Measurements from ENCODE around the gene GID8.

Gene GID8

DNA sequence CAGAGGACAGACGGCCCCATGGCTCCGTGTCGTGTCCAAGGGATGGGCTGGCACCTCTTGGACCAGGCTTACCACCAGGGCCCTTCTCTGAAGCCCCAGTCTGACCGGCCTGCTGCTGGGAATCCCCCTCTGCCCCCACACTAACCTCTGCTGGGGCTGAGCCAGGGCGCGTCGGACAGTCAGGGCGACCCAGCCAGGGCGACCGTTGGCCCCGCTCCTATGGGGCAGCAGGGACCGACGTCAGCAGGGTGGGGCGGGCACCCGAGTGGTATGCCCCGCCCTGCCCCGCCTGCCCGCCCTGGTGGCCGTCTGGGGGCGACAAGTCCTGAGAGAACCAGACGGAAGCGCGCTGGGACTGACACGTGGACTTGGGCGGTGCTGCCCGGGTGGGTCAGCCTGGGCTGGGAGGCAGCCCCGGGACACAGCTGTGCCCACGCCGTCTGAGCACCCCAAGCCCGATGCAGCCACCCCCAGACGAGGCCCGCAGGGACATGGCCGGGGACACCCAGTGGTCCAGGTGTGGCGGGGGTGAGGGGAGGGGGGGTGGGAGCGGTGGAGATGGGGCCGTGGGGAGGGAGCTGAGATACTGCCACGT, 14.5 kb downstream of the GID8 start, which contains the start of gene SLC17A9:
TSS of gene SLC17A9 (plus strand) at position 337 of the 595 bp plus-strand sequence. CDS start at position 459, 122 bp downstream.
- Histone ChIP-seq H4K8ac (ENCODE audit: low read length) (peak within 1 kb of the TSS; percentile 92), H2AFZ (ENCODE audit: low read depth, low read length) (peak within 1 kb of the TSS; percentile 46), H3K27ac (ENCODE audit: low read length, poor library complexity, severe bottlenecking) (peak within 1 kb of the TSS; percentile 27), H2BK120ac (ENCODE audit: low read depth, low read length) (peak within 1 kb of the TSS; percentile 87), H3K4me1 (ENCODE audit: control insufficient read depth, insufficient read depth, low read depth, low read length) (peaks cover 23% of the 10 kb centered on the region), H3K36me3 (ENCODE audit: control insufficient read depth in 1 of 2, insufficient read depth in 2 of 2, low read depth in 1 of 2, low read length in 2 of 2) (peaks cover 35 to 37% of the 10 kb centered on the region in 2 experiments), H3K4ac (ENCODE audit: low read depth in 1 of 2, low read length in 2 of 2) (peak within 1 kb of the TSS; percentile 81 to 90), H3K9me3 (ENCODE audit: control insufficient read depth, low read length) (peaks cover 6% of the 10 kb centered on the region), H3K14ac (ENCODE audit: low read length in 2 of 2) (peak within 1 kb of the TSS in 1 of 2 experiments; percentile 94), H3K79me1 (replicated peaks; ENCODE audit: low read length, poor library complexity, severe bottlenecking) (peaks cover 18% of the 10 kb centered on the region), H2AK5ac (ENCODE audit: low read length, severe bottlenecking) (peak within 1 kb of the TSS; percentile 65), H3K23ac (ENCODE audit: low read length in 2 of 2) (peak within 1 kb of the TSS in 1 of 2 experiments; percentile 83), H3K4me3 (ENCODE audit: insufficient read depth in 1 of 2, low read depth in 1 of 2, low read length in 2 of 2) (peak within 1 kb of the TSS; percentile 30 to 66), H2BK5ac (ENCODE audit: low read depth, low read length, poor library complexity, severe bottlenecking) (no peak within 1 kb of the TSS), H2BK12ac (ENCODE audit: low read length in 2 of 2) (peak within 1 kb of the TSS; percentile 28 to 96), H3K4me2 (ENCODE audit: low read length, poor library complexity, severe bottlenecking) (peak within 1 kb of the TSS; percentile 42), H2BK15ac (ENCODE audit: low read depth, poor library complexity, severe bottlenecking) (peak within 1 kb of the TSS; percentile 91), H3K27me3 (ENCODE audit: control insufficient read depth in 1 of 2, insufficient read depth in 1 of 2, low read length in 2 of 2) (no peaks in the 10 kb centered on the region), H3K9ac (ENCODE audit: low read length) (peak within 1 kb of the TSS; percentile 76), H3K18ac (ENCODE audit: low read depth in 1 of 2, low read length in 2 of 2) (peak within 1 kb of the TSS; percentile 61 to 95), H4K91ac (ENCODE audit: low read length) (peak within 1 kb of the TSS; percentile 97)
- DNase-seq, result peak; percentile 74
- WGBS, result 23% methylated on average over 31 of the region's 37 CpGs

DNA sequence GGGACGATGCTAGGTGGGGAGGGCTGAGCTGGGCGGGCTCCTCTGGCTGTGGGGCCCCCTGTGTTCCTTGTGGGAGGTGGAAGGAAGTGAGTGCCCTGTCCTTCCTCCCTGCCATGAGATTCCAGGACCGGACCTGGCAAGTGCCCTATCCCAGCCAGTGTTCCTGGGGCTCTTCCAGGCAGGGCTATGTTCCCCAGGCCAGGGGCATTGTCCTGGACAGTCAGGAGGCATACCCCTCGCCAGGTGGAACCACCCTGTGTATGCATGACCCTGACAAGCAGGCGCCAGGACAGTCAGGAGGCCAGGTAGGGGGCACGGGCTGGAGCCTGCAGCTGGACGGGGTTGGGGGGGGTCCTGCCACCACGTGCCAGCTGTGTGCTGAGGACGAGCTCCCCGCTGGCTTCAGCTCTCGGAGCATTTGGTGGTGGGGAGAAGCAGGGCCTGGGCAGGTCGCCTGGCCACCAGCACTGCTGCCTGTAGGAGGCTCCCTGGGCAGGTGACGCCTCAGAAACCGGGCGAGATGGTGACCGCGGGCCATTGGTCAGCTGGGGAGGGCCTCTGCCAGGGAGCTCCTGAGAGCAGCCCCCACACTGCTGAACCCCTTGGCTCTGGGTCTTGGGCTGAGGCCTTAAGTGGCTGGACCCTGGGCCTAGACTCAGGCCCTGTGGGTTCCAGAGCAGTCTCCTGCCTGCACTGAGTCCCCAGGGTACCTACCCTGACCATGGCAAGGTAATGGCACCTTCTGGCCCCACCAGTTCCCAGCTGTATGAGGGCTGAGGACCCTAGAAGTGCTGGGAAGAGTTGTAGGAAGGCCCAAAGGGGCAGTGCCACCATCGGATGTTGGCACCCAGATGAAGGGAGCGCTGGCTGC, 15.3 kb downstream of the GID8 start:
- H3K4me2 ChIP-seq (ENCODE audit: low read length, poor library complexity, severe bottlenecking), result peak overlapping the region; percentile 42
- peaks cover 32 to 38% of the 10 kb centered on the region in 2 experiments for H3K36me3 ChIP-seq (ENCODE audit: control insufficient read depth in 1 of 2, insufficient read depth in 2 of 2, low read depth in 1 of 2, low read length in 2 of 2)
- H3K4ac ChIP-seq (ENCODE audit: low read depth in 1 of 2, low read length in 2 of 2), result peak overlapping the region; percentile 81 to 90
- H3K4me3 ChIP-seq (ENCODE audit: insufficient read depth in 1 of 2, low read depth in 1 of 2, low read length in 2 of 2), result peak overlapping the region in 1 of 2 experiments; percentile 66
- peak overlapping the region; percentile 65 for H2AK5ac ChIP-seq (ENCODE audit: low read length, severe bottlenecking)
- H2BK5ac ChIP-seq (ENCODE audit: low read depth, low read length, poor library complexity, severe bottlenecking), result no peak overlapping the region
- no peaks in the 10 kb centered on the region for H3K27me3 ChIP-seq (ENCODE audit: control insufficient read depth in 1 of 2, insufficient read depth in 1 of 2, low read length in 2 of 2)
- H2BK120ac ChIP-seq (ENCODE audit: low read depth, low read length), result peak overlapping the region; percentile 87
- 79% methylated on average over 18 of the region's 19 CpGs for WGBS
- peak overlapping the region in 1 of 2 experiments; percentile 83 for H3K23ac ChIP-seq (ENCODE audit: low read length in 2 of 2)
- peak overlapping the region in 1 of 2 experiments; percentile 94 for H3K14ac ChIP-seq (ENCODE audit: low read length in 2 of 2)
- peak overlapping the region; percentile 27 for H3K27ac ChIP-seq (ENCODE audit: low read length, poor library complexity, severe bottlenecking)
- H2BK12ac ChIP-seq (ENCODE audit: low read length in 2 of 2), result peak overlapping the region; percentile 28 to 96
- peaks cover 6% of the 10 kb centered on the region for H3K9me3 ChIP-seq (ENCODE audit: control insufficient read depth, low read length)
- H4K8ac ChIP-seq (ENCODE audit: low read length), result peak overlapping the region; percentile 92
- DNase-seq, result peak; percentile 14
- H3K4me1 ChIP-seq (ENCODE audit: control insufficient read depth, insufficient read depth, low read depth, low read length), result peaks cover 23% of the 10 kb centered on the region
- H2AFZ ChIP-seq (ENCODE audit: low read depth, low read length), result peak overlapping the region; percentile 46
- H4K91ac ChIP-seq (ENCODE audit: low read length), result peak overlapping the region; percentile 97
- peak overlapping the region; percentile 61 to 95 for H3K18ac ChIP-seq (ENCODE audit: low read depth in 1 of 2, low read length in 2 of 2)
- peaks cover 12% of the 10 kb centered on the region for H3K79me1 ChIP-seq (replicated peaks; ENCODE audit: low read length, poor library complexity, severe bottlenecking)
- H3K9ac ChIP-seq (ENCODE audit: low read length), result peak overlapping the region; percentile 76
- H2BK15ac ChIP-seq (ENCODE audit: low read depth, poor library complexity, severe bottlenecking), result peak overlapping the region; percentile 68

DNA sequence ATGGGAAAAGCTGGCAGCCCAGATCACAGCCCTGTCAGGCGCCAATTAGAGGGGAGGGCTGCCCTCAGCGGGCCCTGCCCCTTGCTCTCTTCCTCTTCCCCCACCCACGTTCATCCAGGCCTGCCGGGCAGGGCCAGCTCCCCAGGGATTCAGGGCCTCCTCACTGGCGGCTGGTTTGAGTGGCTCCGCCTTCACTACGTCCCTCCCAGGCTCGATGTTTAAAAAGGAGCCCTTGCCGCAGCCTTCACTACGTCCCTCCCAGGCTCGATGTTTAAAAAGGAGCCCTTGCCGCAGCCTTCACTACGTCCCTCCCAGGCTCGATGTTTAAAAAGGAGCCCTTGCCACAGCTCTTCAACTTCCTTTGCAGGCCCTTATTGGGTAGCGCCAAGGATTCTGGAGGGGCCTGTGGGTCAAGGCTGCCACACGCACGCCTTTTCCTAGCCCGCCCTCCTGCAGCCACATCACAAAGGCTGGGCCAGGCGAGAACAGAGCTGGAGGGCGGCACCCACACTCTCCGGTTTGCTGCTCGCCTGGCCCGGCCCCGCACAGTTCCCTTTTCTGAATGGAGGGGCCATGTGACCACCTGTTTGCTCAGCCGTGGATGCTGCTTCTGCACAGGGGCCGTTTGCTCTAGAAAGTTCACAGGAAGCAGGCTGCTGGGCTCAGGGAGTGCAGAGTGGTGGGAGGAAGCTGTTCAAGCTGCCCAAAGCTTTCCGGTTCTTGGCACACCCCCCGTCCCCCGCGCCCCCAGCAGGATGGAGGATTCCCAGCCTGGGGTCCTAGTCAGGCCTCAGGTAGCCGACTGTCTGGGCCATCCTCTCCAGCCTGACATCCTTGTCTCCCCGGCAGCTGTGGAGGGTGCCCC, 16.1 kb downstream of the GID8 start:
- Histone ChIP-seq H3K36me3 (ENCODE audit: control insufficient read depth in 1 of 2, insufficient read depth in 2 of 2, low read depth in 1 of 2, low read length in 2 of 2) (peaks cover 23 to 35% of the 10 kb centered on the region in 2 experiments), H2BK5ac (ENCODE audit: low read depth, low read length, poor library complexity, severe bottlenecking) (no peak overlapping the region), H3K27ac (ENCODE audit: low read length, poor library complexity, severe bottlenecking) (peak overlapping the region; percentile 27), H3K4me2 (ENCODE audit: low read length, poor library complexity, severe bottlenecking) (peak overlapping the region; percentile 42), H3K27me3 (ENCODE audit: control insufficient read depth in 1 of 2, insufficient read depth in 1 of 2, low read length in 2 of 2) (no peaks in the 10 kb centered on the region), H2BK15ac (ENCODE audit: low read depth, poor library complexity, severe bottlenecking) (peak overlapping the region; percentile 68), H2AK5ac (ENCODE audit: low read length, severe bottlenecking) (no peak overlapping the region), H3K14ac (ENCODE audit: low read length in 2 of 2) (peak overlapping the region in 1 of 2 experiments; percentile 94), H4K91ac (ENCODE audit: low read length) (peak overlapping the region; percentile 97), H3K79me1 (replicated peaks; ENCODE audit: low read length, poor library complexity, severe bottlenecking) (peaks cover 11% of the 10 kb centered on the region), H3K9ac (ENCODE audit: low read length) (peak overlapping the region; percentile 76), H2AFZ (ENCODE audit: low read depth, low read length) (peak overlapping the region; percentile 46), H3K9me3 (ENCODE audit: control insufficient read depth, low read length) (peaks cover 6% of the 10 kb centered on the region), H3K4ac (ENCODE audit: low read depth in 1 of 2, low read length in 2 of 2) (peak overlapping the region; percentile 19 to 90), H2BK120ac (ENCODE audit: low read depth, low read length) (no peak overlapping the region), H2BK12ac (ENCODE audit: low read length in 2 of 2) (peak overlapping the region in 1 of 2 experiments; percentile 89), H3K4me1 (ENCODE audit: control insufficient read depth, insufficient read depth, low read depth, low read length) (peaks cover 23% of the 10 kb centered on the region), H3K18ac (ENCODE audit: low read depth in 1 of 2, low read length in 2 of 2) (peak overlapping the region; percentile 63 to 95), H3K4me3 (ENCODE audit: insufficient read depth in 1 of 2, low read depth in 1 of 2, low read length in 2 of 2) (peak overlapping the region in 1 of 2 experiments; percentile 66), H3K23ac (ENCODE audit: low read length in 2 of 2) (no peak overlapping the region), H4K8ac (ENCODE audit: low read length) (peak overlapping the region; percentile 92)
- peak; percentile 88 for DNase-seq
- WGBS, result 19% methylated on average over 32 of the region's 32 CpGs
